Esophagus (tissue), 2 donors: ENCODE results near the gene ZNF493. TPM values are rescaled to one million over a fixed set of nuclear protein-coding genes. Genes with fewer than 3 reads are reported as not detected.

ENCODE experiments used
- H3K27ac ChIP-seq, 2 donors: one replicate each; pipeline ENCODE4 v1.5.1; 2013; ENCODE audit warnings: low read depth in 2 of 2, mild to moderate bottlenecking in 2 of 2, inconsistent platforms in 1 of 2, low read length in 1 of 2, moderate library complexity in 1 of 2
- H3K27me3 ChIP-seq, 2 donors: one replicate each; pipeline ENCODE4 v1.6.1; 2013; ENCODE audit warnings: low read length in 2 of 2, control low read depth in 1 of 2, mild to moderate bottlenecking in 1 of 2; ENCODE audit not compliant: insufficient read depth in 2 of 2, control insufficient read depth in 1 of 2
- H3K36me3 ChIP-seq, 2 donors: one replicate each; pipeline ENCODE4 v1.6.1; 2013; ENCODE audit warnings: low read length in 1 of 2; ENCODE audit not compliant: control insufficient read depth in 2 of 2, insufficient read depth in 2 of 2
- H3K4me1 ChIP-seq, 2 donors: one replicate each; pipeline ENCODE4 v1.6.1; 2013; ENCODE audit warnings: low read length in 1 of 2; ENCODE audit not compliant: control insufficient read depth in 2 of 2, insufficient read depth in 2 of 2
- H3K4me3 ChIP-seq, 2 donors: one replicate each; pipeline ENCODE4 v1.5.1; 2013; ENCODE audit warnings: low read length in 2 of 2, mild to moderate bottlenecking in 2 of 2, low read depth in 1 of 2, moderate library complexity in 1 of 2
- H3K9me3 ChIP-seq, 2 donors: one replicate each; pipeline ENCODE4 v1.6.1; 2013; ENCODE audit warnings: mild to moderate bottlenecking in 2 of 2, low read depth in 1 of 2, low read length in 1 of 2, moderate library complexity in 1 of 2; ENCODE audit not compliant: control insufficient read depth in 2 of 2, insufficient read depth in 1 of 2
- WGBS, 2 donors: extraction: QIAGEN DNeasy Blood & Tissue Kit; methylation state at CpG; one replicate each; pipeline ENCODE4 v1.1.7; 2013; 5-methylcytosine and 5-hydroxymethylcytosine counted together
- polyA plus RNA-seq, 2 donors: library from polyadenylated mRNA; stranded (reverse); fragments of 200-250 nt; gene quantifications; one replicate each; pipeline ENCODE4 v1.2.3, GENCODE V29; 2013
- donor health status: healthy with polysubstance abuse.
- donor health status: Bipolar disorder and iron deficiency.

ZNF493 gene
- 1 to 10 TPM; 2.2 to 5.8 TPM for polyA plus RNA-seq

DNA sequence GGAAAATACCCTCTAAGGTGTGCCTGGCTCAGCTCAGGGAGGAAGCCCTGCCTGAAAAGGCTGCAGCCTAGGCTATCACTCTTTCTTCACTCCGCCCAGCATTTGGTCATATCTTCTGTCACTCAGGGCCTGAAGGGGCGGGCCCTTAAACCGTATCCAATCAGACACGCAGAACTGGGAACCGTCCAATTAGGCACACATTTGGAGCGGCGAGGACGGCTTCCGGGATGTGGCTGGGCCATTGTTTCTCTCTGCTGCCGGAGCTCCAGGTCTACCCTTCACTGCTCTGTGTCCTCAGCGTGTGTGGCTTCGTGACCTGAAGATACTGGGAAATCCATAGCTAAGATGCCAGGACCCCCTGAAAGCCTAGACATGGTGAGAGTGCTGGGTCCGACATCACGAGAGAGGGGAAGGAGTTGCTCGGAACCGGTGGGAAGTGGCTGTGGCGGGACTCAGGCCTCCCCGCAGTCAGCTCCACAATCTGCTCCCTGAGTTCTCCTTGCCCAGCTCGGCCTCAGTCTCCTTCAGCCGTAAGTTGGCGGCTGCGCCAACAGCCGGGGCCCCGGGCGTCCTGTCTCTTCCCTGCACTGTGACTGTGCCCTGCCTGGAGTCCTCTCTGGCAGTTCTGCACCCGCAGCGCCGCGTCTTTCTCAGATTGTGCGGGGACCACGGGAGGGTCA lies at the start of gene ZNF493:
ZNF493 (plus strand) TSS at position 241 of the 680 bp plus-strand sequence; CDS start at position 346, 105 bp downstream.
- Histone ChIP-seq H3K27ac (peak within 1 kb of the TSS; percentile 92 to 97), H3K27me3 (no peaks in the 10 kb centered on the region), H3K36me3 (no peaks in the 10 kb centered on the region), H3K4me3 (peak within 1 kb of the TSS; percentile 86 to 94), H3K4me1 (no peaks in the 10 kb centered on the region), H3K9me3 (peaks cover 0 to 1% of the 10 kb centered on the region in 2 donors)
- 0 to 1% methylated on average over 31 of the region's 31 CpGs for WGBS, 2 donors

DNA sequence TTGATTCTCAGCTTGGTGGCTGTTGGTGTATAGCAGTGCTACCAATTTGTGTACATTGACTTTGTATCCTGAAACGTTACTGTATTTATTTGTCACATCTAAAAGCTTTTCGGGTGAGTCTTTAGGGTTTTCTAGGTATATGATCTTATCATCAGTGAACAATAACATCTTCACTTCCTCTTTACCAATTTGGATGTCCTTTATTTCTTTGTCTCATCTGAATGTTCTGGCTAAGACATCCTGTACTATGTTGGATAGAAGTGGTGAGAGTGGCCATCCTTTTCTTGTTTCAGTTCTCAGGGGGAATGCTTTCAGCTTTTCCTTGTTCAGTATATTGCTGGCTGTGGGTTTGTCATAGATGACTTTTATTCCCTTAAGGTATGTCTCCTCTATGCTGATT lies 44.1 kb upstream of the ZNF493 start:
- Histone ChIP-seq H3K4me3 (no peak overlapping the region), H3K9me3 (no peaks in the 10 kb centered on the region), H3K4me1 (no peaks in the 10 kb centered on the region), H3K27ac (no peak overlapping the region), H3K36me3 (no peaks in the 10 kb centered on the region), H3K27me3 (no peaks in the 10 kb centered on the region)
- 40 to 65% methylated on average over 2 of the region's 2 CpGs for WGBS, 2 donors

DNA sequence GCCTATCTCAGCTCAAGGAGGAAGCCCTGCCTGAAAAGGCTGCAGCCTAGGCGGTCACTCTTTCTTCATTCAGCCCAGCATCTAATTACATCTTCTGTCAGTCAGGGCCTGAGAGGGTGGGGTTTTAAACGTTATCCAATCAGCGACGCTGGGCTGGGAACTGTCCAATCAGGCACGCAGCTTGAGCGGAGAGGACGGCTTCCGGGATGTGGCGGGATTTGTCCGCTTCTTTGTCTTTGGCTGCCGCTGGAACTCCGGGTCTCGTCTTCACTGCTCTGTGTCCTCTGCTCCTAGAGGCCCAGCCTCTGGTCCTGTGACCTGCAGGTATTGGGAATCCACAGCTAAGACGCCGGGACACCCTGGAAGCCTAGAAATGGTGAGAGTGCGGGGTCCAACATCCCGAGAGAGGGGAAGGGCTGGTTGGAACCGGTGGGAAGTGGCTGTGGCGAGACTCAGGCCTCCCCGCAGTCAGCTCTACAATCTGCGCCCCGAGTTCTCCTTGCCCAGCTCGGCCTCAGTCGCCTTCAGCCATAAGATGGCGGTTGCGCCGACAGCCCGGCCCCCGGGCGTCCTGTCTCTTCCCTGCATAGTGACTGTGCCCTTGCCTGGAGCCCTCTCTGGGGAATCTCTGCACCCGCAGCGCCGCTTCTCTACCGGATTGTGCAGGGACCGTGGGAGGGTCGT lies 38.0 kb upstream of the ZNF493 start, which contains the start of gene ZNF738:
ZNF738 (plus strand) TSS at position 233 of the 684 bp plus-strand sequence; CDS start at position 374, 141 bp downstream.
- 0% methylated on average over 36 of the region's 36 CpGs for WGBS, 2 donors
- Histone ChIP-seq H3K4me3 (peak within 1 kb of the TSS; percentile 74 to 98), H3K27ac (peak within 1 kb of the TSS; percentile 66 to 91), H3K9me3 (no peaks in the 10 kb centered on the region), H3K36me3 (no peaks in the 10 kb centered on the region), H3K27me3 (no peaks in the 10 kb centered on the region), H3K4me1 (no peaks in the 10 kb centered on the region)

DNA sequence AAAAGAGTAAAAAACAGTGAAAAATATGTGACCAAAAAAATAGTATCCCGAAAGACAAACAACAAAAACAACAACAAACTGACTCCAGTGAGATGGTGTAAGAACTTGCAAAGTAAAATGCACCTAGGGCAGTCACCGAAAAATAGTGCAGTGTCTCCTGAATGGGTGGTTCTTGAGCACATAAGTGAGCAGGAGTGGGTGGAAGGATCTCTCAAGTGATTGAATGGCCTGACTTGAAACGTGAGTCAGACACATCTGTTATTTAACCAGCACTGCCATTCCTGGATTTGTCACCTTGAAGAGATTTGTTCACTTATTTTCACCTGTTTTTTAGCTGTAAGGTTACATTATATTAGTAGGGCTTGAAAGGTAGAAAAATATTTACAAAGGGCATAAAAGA lies 34.6 kb upstream of the ZNF493 start:
- H3K27ac ChIP-seq, result no peak overlapping the region
- no peaks in the 10 kb centered on the region for H3K27me3 ChIP-seq
- H3K4me3 ChIP-seq, result no peak overlapping the region
- WGBS, 2 donors, result 87 to 90% methylated on average over 3 of the region's 3 CpGs
- H3K36me3 ChIP-seq, result peaks cover 0 to 3% of the 10 kb centered on the region in 2 donors
- no peaks in the 10 kb centered on the region for H3K9me3 ChIP-seq
- no peaks in the 10 kb centered on the region for H3K4me1 ChIP-seq

GRCh38 chr19:21383980-21384582 lies 12.9 kb upstream of the ZNF493 start:
- no peaks in the 10 kb centered on the region for H3K27me3 ChIP-seq
- H3K27ac ChIP-seq, result no peak overlapping the region
- H3K4me1 ChIP-seq, result no peaks in the 10 kb centered on the region
- WGBS, 2 donors, result 96 to 98% methylated on average over 4 of the region's 4 CpGs
- peaks cover 0 to 2% of the 10 kb centered on the region in 2 donors for H3K36me3 ChIP-seq
- peaks cover 5 to 10% of the 10 kb centered on the region in 2 donors for H3K9me3 ChIP-seq
- no peak overlapping the region for H3K4me3 ChIP-seq

DNA sequence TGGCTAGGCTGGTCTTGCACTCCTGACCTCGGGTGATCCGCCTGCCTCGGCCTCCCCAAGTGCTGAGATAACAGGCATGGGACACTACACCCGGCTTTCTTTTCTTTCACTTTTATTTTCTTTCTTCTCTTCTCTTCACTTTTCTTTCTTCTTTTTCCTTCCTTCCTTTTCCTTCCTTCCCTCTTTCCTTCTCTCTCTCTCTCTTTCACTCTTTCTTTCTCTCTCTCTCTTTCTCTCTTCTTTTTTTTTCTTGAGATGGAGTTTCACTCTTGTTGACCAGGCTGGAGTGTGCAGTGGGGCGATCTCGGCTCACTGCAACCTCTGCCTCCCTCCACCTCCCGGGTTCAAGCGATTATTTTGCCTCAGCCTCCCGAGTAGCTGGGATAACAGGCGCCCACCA lies 812 bp upstream of the ZNF493 start:
- Histone ChIP-seq H3K27ac (no peak overlapping the region), H3K27me3 (no peaks in the 10 kb centered on the region), H3K9me3 (no peaks in the 10 kb centered on the region), H3K36me3 (no peaks in the 10 kb centered on the region), H3K4me1 (no peaks in the 10 kb centered on the region), H3K4me3 (no peak overlapping the region)
- 94 to 96% methylated on average over 10 of the region's 10 CpGs for WGBS, 2 donors

GRCh38 chr19:21398851-21399250 lies 1.9 kb downstream of the ZNF493 start:
- Histone ChIP-seq H3K9me3 (peaks cover 0 to 2% of the 10 kb centered on the region in 2 donors), H3K27me3 (no peaks in the 10 kb centered on the region), H3K36me3 (no peaks in the 10 kb centered on the region), H3K4me1 (no peaks in the 10 kb centered on the region), H3K4me3 (peak overlapping the region in 1 of 2 donors; percentile 94), H3K27ac (no peak overlapping the region)
- WGBS, 2 donors, result 92 to 96% methylated on average over 5 of the region's 5 CpGs

GRCh38 chr19:21402303-21402985 lies 5.5 kb downstream of the ZNF493 start:
- peaks cover 0 to 2% of the 10 kb centered on the region in 2 donors for H3K9me3 ChIP-seq
- no peaks in the 10 kb centered on the region for H3K27me3 ChIP-seq
- H3K4me1 ChIP-seq, result no peaks in the 10 kb centered on the region
- no peak overlapping the region for H3K4me3 ChIP-seq
- WGBS, 2 donors, result 88 to 94% methylated on average over 1 of the region's 1 CpG
- no peaks in the 10 kb centered on the region for H3K36me3 ChIP-seq
- no peak overlapping the region for H3K27ac ChIP-seq

DNA sequence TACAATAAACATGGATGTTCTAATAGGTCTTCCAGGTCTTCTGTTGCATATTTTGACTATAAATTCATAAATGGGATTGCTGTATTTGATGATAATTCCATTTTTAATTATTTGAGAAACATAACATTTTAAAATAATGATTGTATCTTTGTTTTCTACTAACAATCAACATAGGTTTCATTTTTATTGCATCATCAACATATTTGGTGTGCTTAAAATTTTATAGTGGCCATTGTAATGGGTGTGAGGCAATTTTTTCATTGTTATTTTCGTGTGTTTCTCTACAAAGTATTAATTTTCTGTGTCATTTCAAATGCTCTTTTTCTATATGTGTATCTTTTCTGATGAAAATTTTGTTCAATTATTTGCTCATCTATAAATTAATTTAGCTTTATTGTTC lies 13.2 kb downstream of the ZNF493 start:
- Histone ChIP-seq H3K27me3 (no peaks in the 10 kb centered on the region), H3K36me3 (peaks cover 7 to 8% of the 10 kb centered on the region in 2 donors), H3K4me1 (no peaks in the 10 kb centered on the region), H3K4me3 (no peak overlapping the region), H3K9me3 (peaks cover 0 to 5% of the 10 kb centered on the region in 2 donors), H3K27ac (no peak overlapping the region)
- WGBS, 2 donors, result 87 to 94% methylated on average over 1 of the region's 1 CpG
